ELF-1 (cell line): ENCODE data around the gene VDAC2.
"Not testable (repeated sequence)": the region's sequence is repeated elsewhere in the genome, so short reads cannot be mapped to it uniquely, and the experiment has no call there.

Experiments used
- DNase-seq: peaks from one replicate; pipeline ENCODE4 v3.0.0-alpha.2; 2016; ENCODE audit warnings: low read depth, low spot score

VDAC2 gene

DNA sequence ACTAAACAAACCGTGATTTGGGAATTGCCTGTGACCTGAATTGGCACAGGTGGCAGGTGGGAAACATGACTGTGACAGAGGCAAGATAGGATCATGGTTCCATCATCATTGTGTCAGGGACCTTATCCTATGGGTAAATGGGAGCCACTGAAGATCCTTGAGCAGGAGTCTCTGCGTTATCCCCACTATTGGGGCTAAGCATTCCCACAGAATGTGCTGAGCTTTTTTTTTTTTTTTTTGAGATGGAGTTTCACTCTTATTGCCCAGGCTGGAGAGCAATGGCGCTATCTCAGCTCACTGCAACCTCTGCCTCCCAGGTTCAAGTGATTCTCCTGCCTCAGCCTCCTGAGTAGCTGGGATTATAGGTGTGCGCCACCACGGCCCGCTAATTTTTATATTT is 10.6 kb upstream of the VDAC2 start:
- DNase-seq, result not testable (repeated sequence)

DNA sequence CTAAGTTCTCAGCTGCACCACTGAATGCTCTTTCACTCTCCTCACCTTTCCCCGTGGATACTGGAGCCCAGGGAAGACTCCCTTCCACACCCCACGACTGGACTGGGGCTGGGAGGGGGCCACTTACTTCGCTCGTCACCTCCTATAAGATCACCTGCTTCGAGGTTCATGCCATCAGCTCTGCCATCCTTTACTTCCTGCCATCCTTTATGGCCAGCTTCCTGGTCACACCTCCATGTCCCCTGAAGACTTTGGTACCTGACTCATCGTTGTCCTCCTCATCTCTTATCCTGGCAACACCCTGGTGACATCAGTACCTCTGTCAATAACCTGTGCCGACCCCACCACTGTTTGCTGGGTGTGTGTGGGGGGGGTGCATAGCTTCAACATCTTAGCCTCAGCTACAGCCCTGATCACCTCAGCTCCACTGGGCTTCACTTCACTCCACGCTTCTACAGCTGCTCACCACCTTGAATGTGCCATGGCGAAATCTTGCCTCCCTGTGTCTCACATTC is 8.7 kb upstream of the VDAC2 start:
- DNase-seq, result no peak

DNA sequence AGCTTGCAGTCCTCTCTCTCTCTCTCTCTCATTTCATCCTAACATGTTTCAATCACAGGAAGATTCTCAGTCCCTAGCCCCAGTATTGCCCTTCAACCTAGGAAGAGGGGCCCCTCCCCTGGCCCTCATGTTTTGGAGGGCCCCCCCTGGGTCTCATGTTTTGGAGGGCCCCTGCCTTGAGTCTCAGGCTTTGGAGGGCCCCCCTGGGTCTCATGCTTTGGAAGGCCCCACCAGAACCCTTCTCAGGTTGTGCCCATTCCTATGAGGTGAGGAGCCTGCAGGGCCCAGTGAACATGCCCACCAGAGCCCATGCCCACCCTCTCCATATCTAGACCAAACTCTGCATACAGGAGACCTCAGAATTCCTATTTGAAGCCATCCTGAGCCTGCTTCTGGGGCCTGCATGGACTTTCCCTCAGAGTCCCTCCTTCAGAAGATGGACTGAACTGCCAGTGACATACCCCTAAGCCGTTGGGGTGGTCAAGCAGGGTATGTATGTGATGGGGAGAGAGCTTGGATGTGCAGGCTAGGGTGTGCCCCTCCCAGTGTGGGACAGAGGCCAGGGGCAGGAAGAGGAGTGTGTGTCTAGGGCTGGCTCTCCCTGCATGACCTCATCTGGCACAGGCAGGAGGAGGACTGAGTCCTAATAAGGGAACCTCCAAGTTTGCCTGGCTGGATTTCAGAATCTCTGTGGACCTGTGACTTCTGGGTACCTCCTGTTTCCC is 8.1 kb upstream of the VDAC2 start:
- DNase-seq, result no peak

DNA sequence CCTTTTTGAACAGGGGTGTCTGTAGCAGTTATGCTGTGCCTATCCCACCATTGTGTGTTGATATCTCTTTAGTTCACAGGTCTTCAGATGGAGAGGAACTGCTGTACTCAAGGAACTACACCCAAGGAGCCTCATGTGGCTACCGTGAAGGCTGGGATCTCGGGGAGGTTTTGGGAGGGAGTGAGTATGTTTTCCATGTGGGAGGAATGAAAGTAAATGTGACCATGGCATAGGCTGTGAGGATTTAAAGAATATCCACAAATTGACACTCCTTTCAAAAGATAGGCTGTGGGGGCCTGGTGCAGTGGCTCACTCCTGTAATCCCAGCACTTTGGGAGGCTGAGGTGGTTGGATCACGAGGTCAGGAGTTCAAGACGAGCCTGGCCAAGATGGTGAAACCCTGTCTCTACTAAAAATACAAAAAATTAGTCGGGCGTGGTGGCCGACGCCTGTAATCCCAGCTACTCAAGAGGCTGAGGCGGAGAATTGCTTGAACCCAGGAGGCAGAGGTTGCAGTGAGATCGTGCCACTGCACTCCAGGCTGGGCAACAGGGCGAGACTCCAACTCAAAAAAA is 7.5 kb upstream of the VDAC2 start:
- not testable (repeated sequence) for DNase-seq

DNA sequence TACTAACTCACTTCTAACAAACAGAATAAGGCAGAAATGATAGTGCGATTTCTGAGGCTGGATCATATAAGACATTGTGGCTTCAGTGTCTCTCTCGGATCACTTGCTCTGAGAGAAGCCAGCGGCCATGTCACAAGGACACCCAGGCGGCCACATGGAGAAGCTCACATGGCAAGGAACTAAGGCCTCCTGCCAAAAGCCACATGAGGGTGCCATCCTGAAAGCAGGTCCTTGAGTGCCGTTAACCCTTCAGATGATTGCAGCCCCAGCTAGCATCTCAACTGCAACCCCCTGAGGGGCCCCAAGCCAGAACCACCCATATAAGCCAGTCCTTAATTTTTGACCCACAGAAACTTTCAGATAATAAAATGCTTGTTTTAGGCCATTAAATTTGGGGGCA is 6.9 kb upstream of the VDAC2 start:
- no peak for DNase-seq

DNA sequence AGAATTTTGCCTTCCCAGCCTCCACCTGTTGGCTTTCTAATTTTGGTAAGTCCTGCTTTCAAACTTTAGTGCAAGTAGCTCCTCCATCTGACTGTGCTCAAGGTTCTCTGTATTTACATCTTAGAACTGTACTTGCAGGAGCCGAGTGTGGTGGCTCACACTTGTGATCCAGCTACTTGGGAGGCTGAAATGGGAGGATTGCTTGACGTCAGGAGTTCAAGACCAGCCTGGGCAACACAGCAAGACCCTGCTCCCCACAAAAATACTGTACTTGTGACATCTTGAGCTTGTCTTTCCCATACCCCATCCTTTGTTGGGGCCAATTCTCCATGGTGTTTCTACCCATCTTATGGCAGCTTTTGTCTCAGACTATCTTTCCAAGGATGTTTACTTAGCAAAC is 4.7 kb upstream of the VDAC2 start:
- no peak for DNase-seq

DNA sequence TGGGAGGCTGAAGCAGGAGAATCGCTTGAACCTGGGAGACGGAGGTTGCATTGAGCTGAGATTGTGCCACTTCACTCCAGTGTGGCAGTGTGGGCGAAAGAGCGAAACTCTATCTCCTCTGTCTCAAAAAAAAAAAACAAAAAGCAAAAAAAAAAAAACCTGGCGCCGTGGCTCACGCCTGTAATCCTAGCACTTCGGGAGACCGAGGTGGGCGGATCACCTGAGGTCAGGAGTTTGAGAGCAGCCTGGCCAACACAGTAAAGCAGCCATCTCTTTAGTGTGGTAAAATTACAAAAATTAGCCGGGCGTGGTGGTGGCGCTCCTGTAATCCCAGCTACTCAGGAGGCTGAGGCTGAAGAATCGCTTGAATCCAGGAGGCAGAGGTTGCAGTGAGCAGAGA is 4.0 kb upstream of the VDAC2 start:
- DNase-seq, result not testable (repeated sequence)

DNA sequence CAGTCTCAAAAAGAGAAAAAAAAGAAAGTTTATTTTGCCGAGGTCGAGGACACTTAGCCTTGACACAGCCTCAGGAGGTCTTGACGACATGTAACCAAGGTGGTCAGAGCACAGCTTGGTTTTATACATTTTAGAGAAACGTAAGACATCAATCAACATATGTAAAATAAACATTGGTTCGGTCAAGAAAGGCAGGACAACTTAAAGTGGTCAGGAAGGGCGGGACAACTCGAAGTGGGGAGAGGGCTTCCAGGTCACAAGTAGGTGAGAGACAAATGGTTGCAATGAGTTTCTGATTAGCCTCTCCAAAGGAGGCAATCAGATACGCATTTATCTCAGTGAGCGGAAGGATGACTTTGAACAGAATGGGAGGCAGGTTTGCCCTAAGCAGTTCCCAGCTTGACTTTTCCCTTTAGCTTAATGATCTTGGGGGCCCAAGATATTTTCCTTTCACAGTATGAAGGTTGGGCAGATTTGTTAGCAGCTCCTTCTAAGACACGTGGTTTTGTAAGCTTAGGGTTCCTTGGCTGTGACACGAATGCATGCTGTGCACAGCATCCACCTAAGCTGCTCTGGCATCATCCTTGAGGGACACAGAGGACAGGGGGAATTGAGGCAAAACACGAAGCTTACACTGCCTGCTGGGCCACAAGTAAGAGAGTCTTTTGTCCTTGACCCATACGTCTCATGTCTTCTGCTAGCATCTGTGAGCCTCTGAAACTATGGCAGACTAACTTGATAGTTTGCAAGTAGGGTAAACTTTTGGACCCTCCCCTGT is 3.3 kb upstream of the VDAC2 start:
- peak; percentile 69 for DNase-seq

DNA sequence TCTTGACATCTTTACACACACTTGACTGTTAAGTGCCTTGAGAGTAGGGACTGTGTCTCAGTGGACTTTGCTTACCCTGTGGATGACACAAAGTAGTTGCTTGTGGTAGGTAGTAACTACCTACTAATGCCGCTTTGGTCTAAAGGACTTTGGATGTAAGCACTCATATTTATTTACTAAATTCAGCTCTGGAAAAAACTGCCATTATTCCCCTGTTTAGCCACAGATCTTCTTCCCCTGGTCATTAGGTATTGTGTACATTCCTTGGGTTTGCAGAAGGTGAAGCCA is 2.8 kb upstream of the VDAC2 start:
- no peak for DNase-seq

DNA sequence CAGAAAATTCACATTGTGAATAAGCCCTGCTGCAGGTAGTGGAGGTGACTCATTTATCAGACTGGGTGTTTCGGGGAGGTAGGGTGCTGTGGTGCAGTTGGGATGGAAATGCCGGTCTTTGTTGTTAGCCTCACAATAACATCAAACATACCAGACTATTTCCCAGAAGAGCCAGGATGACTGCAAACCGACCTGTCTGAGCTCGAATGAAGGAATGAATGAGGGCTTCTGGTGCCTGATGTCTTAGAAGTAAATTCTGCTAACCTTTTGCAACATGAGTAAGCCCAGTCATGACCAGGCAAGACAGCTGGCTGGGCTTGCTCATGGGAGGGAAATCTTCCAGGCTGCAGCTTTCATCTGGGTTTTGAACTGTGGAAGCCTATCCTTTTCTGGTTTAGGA is 2.4 kb upstream of the VDAC2 start:
- peak; percentile 87 for DNase-seq

DNA sequence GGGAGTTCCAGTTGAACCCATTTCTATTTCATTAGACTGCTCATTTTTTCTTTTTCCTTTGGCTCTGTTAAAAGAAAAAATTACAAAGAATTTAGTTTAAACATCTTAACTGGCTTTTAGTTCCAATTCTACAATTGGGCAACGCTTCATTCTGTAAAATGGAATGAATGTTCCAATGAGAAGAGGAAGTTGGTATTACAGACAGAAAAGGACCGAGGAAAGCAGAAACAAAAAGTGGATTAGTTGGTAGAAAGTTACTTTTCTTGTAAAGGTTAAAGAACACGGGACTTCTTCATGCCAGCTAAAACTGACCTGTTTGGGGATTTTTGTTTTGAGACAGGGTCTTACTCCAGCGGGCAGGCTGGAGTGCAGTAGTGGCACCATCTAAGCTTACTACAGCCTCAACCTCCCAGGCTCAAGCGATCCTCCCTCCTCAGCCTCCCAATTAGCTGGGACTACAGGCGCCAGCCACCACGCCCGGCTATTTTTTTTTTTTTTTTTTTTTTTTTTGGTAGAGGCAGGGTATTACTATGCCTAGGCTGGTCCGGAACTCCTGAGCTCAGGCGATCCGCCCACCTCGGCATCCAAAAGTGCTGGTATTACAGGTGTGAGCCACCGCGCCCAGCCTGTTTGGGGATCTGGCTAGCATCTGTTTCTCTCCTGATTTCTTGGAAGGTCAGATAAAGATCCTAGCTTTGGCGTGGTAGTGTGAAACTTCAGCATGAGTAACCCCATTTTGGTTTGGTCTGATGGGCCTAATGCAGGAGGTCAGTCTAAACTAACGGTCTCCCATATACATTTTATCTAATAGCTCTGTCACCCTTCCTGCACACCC is 1.3 kb upstream of the VDAC2 start:
- DNase-seq, result peak; percentile 38

DNA sequence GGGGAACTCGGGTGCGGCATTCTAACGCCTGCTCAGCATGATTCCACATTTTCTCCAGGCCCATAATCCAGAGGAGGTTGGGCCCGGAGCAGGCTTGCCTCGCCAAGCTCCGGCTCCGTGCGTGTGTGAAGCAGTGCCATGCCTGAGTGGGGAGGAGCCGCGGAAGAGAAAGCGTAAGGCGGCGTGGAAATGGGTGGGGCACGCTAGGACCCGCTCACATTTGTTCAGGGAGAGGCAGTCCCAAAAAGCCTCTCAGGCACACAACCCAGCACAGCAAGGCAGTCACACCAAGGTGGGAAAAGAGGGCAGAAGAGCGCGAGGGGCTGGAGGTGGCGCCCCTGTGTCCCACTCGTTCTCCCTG is 695 bp upstream of the VDAC2 start:
- DNase-seq, result no peak

DNA sequence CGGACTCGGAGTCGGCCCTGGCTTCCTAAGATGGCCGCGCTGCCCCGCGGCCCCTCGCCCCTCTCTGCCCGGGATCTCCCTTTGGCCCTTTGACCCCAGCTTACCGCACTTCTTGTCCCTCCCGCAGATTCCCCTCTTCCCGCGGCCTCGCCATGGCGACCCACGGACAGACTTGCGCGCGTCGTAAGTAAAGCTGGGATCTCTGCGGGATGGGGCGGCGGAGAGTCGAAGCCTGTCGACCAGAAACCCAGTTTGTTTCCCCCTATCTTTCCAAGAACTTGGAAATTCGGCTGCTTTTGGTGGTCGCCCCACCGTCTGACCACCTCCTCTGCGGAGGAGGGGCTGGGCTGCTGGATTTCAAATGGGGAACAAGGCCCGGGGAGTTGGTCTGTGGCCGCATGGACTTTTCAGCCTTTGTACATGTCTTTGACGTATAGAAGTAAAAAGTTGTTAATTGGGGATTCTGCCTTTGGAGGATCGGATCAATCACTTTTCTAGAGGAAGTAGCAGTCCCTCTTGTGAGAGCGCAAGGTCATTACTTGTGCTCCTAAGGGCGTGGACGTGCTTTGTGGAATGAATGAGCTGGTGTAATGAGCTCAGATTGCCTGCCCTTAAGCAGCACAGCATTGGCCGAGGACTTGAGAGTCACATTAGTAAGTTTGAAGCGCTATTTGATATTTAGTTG is 553 bp downstream of the VDAC2 start:
- no peak for DNase-seq

DNA sequence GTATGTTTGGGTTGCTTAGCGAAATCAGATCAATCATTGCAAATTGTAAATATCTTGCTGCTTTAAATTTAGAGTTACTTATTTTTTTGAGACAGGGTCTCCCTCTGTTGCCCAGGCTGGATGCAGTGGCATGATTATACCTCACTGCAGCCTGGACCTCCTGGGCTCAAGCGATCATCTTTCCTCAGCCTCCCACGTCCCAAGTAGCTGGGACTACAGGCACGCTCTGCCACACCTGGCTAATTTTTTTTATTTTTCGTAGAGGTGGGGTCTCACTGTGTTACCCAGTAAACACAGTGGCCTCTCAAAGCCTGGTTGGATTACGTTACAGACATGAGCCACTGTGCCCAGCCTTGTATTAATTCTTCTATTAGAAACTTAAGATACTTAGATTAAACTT is 1.7 kb downstream of the VDAC2 start:
- DNase-seq, result no peak

DNA sequence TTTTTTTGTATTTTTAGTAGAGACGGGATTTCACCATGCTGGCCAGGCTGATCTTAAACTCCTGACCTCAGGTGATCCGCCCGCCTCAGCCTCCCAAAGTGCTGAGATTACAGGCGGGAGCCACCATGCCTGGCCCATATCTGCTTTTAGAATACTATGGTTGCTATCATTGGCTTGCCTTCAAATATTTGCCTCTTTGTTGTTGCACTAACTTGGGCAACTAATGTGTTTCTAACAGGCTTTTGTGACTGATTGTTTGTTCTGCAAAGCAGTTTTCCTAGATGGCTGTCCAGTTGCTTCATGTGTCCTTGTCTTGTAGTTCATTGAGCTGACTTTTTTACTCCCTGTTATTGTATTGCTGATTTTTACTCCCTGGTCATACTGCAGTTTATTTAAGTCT is 9.7 kb downstream of the VDAC2 start:
- no peak for DNase-seq

DNA sequence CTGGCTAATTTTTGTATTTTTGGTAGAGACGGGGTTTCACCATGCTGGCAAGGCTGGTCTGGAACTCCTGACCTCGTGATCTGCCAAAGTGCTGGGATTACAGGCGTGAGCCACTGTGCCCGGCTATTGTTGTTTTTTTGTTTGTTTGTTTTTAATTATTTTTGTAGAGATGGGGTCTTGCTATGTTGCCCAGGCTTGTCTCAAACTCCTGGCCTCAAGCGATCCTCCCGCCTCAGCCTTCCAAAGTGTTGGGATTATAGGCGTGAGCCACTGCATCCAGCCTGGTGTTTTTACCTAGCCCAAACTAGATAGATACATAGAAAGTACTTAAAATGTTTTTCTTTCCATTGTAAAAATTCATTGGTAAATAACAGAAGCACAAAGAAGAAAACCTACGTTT is 10.9 kb downstream of the VDAC2 start:
- DNase-seq, result not testable (repeated sequence)

DNA sequence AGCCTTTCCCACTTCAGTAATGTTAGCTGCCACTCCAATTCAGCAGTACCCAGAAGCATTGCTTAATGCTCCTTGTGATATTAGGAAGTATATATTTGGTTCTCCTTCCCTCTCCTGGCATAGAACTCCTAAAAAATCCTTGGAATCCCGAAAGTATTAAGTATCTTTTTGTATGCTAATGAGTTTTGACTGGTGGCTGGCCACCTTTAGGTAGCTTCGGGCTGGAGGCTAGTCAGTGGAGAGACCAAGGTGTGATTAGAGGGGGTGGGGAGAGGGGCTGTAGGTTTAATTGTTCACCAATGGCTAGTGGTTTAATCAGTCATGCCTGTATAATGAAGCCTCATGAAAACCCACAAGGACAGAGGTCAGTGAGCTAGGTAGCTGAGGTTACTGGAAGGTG is 12.9 kb downstream of the VDAC2 start:
- DNase-seq, result peak; percentile 72

DNA sequence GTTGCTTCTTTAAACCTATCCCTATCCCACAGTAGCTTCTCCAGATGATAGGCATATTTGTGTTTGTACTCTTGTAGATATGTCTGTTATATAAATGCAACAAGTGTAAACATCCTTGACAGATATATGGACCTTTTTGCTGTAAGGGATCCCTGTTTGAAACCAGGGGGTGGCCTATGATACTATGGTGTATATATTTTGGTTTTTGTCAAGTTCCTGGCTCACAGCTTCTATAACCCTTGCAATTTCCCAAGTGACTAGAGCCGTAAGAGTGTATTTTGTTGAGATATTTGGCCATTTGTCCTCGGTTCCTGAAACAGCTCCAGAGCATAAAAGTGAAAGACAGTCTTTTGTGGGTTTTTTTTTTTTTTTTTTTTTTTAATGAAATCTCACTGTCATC is 15.5 kb downstream of the VDAC2 start:
- DNase-seq, result no peak

DNA sequence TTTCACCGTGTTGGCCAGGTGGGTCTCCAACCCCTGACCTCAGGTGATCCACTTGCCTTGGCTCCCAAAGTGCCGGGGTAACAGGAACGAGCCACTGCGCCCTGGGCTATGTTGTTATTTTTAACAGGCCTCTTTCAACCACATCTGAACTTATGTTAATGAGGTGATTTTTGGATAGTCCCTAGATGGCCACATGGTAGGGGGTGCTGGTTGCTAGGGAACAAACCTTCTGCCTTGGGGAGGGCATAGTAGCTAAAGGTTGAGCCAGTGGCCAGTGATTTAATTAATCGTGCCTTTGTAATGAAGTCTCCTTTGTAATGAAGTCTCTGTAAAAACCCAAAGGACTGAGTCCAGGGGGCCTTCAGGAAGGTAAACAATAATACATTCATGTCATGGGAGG is 16.1 kb downstream of the VDAC2 start:
- DNase-seq, result peak; percentile 71

DNA sequence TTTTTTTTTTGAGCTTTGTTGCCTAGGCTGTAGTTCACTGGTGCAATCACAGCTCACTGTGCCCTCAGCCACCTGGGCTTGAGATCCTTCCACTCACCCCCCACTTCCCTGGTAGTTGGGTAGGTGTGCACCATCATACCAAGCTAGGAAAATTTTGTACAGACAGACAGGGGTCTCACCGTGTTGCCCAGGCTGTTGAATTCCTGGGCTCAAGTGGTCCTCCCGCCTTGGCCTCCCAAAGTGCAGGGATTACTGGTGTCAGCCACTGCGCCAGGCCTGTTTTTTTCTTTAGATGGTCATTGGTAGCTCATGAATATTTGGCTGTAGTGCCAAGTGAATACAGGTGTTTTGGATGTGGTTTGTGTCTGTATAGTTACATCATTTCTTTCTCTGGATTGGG is 17.7 kb downstream of the VDAC2 start:
- DNase-seq, result no peak

DNA sequence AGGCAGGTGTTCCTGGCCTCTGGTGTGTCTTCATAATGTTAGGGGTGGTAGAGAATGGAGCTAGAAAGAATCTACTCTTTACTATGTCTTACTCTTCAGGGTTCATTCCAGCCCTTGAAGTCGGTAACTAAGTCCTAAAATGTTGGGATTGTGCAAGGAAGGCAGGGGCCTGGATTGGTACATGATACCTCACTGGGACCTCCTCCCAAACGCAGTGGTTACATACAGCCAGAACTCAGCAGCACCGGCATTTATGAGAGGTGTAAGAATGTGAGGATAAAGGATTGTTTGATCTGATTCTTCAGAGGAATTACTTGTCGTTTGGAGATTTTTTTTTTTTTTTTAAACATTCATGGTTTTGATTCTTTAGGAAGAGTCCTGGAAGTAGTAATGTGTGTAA is 18.2 kb downstream of the VDAC2 start:
- DNase-seq, result no peak

DNA sequence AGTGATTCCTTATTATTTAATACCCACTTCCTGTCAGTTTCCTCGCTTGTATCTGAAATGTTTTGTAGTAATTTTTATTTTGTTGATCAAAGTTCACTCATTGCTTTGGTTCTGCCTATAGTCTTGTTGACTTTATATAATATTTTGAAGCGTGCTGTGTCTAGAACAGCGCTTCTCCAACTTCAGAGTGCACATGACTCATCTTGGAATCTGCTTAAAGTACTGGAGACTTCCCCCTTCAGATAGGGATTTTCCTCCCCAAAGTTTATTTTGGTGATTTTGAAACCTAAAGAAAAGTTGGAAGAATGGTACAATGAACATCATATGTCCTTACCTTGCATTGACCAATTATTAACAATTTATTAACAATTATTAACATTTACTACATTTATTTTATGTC is 19.4 kb downstream of the VDAC2 start:
- DNase-seq, result no peak
